Measurements from ENCODE around the gene MAGI1. TPM values are rescaled to one million over a fixed set of nuclear protein-coding genes. Genes with fewer than 3 reads are reported as not detected.
A peak's percentile ranks its signal among the peaks of the same experiment; 100 is the strongest.
"Not testable (repeated sequence)": the region's sequence is repeated elsewhere in the genome, so short reads cannot be mapped to it uniquely, and the experiment has no call there.

MAGI1 gene
- polyA plus RNA-seq, 3 donors = not detected

GRCh38 chr3:65864357-65864904 is 174.3 kb downstream of the MAGI1 start:
- H3K36me3 Mint-ChIP-seq = no peaks in the 10 kb centered on the region
- 63% methylated on average over 4 of the region's 6 CpGs for WGBS (ENCODE audit: insufficient coverage)
- no peak overlapping the region for H3K4me3 ChIP-seq (replicated peaks in 1 of 3; ENCODE audit: low read depth in 2 of 3, low read length in 3 of 3)
- peaks cover 0 to 1% (median 1%) of the 10 kb centered on the region in 3 donors for H3K27me3 Mint-ChIP-seq (ENCODE audit: low read depth in 3 of 3)
- H3K4me2 ChIP-seq (replicated peaks; ENCODE audit: extremely low read depth, low read length, poor library complexity, severe bottlenecking) = no peak overlapping the region
- no peaks in the 10 kb centered on the region for H3K36me3 ChIP-seq (replicated peaks in 1 of 2; ENCODE audit: control insufficient read depth in 1 of 2, insufficient read depth in 2 of 2, low read length in 2 of 2)
- H3K27me3 ChIP-seq (ENCODE audit: control insufficient read depth in 2 of 2, insufficient read depth in 2 of 2, low read length in 2 of 2) = no peaks in the 10 kb centered on the region
- no peaks in the 10 kb centered on the region for H3K4me1 ChIP-seq (ENCODE audit: control insufficient read depth in 1 of 2, insufficient read depth in 2 of 2, low read length in 2 of 2)
- peak overlapping the region in 1 of 7 donors; percentile 37 for H3K27ac Mint-ChIP-seq
- H4K20me1 ChIP-seq (ENCODE audit: insufficient read depth, low read length) = no peaks in the 10 kb centered on the region
- no peak overlapping the region for H3K27ac ChIP-seq (ENCODE audit: low read depth in 1 of 2, low read length in 2 of 2)
- H3K4me1 Mint-ChIP-seq = no peaks in the 10 kb centered on the region
- no peak overlapping the region for H2AFZ ChIP-seq (ENCODE audit: insufficient read depth, low read depth, low read length, poor library complexity, severe bottlenecking)
- peaks cover 3 to 5% of the 10 kb centered on the region in 2 donors for H3K9me3 ChIP-seq (replicated peaks in 1 of 2; ENCODE audit: control insufficient read depth in 1 of 2, insufficient read depth in 1 of 2, low read length in 2 of 2)
- DNase-seq = no peak
- no peaks in the 10 kb centered on the region for H3K79me2 ChIP-seq (ENCODE audit: insufficient read depth, low read length)
- H3K9ac ChIP-seq (ENCODE audit: insufficient read depth, low read length, poor library complexity, severe bottlenecking) = no peak overlapping the region
- H3K9me3 Mint-ChIP-seq = peaks cover 0 to 17% (median 6%) of the 10 kb centered on the region in 7 donors
- intact Hi-C loops (cut with micrococcal nuclease) = no loop called here
- H3K4me3 Mint-ChIP-seq = no peak overlapping the region
- no peak for TF ChIP-seq CTCF (IDR thresholded peaks at IDR 0.05)

GRCh38 chr3:65861718-65862117 is 177.0 kb downstream of the MAGI1 start:
- Histone ChIP-seq H3K27me3 (ENCODE audit: control insufficient read depth in 2 of 2, insufficient read depth in 2 of 2, low read length in 2 of 2) (no peaks in the 10 kb centered on the region), H3K36me3 (replicated peaks in 1 of 2; ENCODE audit: control insufficient read depth in 1 of 2, insufficient read depth in 2 of 2, low read length in 2 of 2) (no peaks in the 10 kb centered on the region), H3K4me1 (ENCODE audit: control insufficient read depth in 1 of 2, insufficient read depth in 2 of 2, low read length in 2 of 2) (no peaks in the 10 kb centered on the region), H3K4me3 (replicated peaks in 1 of 3; ENCODE audit: low read depth in 2 of 3, low read length in 3 of 3) (no peak overlapping the region), H3K27ac (ENCODE audit: low read depth in 1 of 2, low read length in 2 of 2) (no peak overlapping the region), H2AFZ (ENCODE audit: insufficient read depth, low read depth, low read length, poor library complexity, severe bottlenecking) (no peak overlapping the region), H3K9me3 (replicated peaks in 1 of 2; ENCODE audit: control insufficient read depth in 1 of 2, insufficient read depth in 1 of 2, low read length in 2 of 2) (peaks cover 0 to 5% of the 10 kb centered on the region in 2 donors), H4K20me1 (ENCODE audit: insufficient read depth, low read length) (no peaks in the 10 kb centered on the region), H3K4me2 (replicated peaks; ENCODE audit: extremely low read depth, low read length, poor library complexity, severe bottlenecking) (no peak overlapping the region), H3K79me2 (ENCODE audit: insufficient read depth, low read length) (no peaks in the 10 kb centered on the region), H3K9ac (ENCODE audit: insufficient read depth, low read length, poor library complexity, severe bottlenecking) (no peak overlapping the region)
- H3K4me1 Mint-ChIP-seq = no peaks in the 10 kb centered on the region
- H3K9me3 Mint-ChIP-seq = peaks cover 0 to 15% (median 8%) of the 10 kb centered on the region in 7 donors
- no peak for TF ChIP-seq CTCF (IDR thresholded peaks at IDR 0.05)
- no peaks in the 10 kb centered on the region for H3K36me3 Mint-ChIP-seq
- H3K27ac Mint-ChIP-seq = no peak overlapping the region
- no peak for DNase-seq
- peaks cover 0 to 1% (median 0%) of the 10 kb centered on the region in 3 donors for H3K27me3 Mint-ChIP-seq (ENCODE audit: low read depth in 3 of 3)
- intact Hi-C loops (cut with micrococcal nuclease) = no loop called here
- H3K4me3 Mint-ChIP-seq = no peak overlapping the region
- WGBS (ENCODE audit: insufficient coverage) = 75% methylated on average over 4 of the region's 5 CpGs

GRCh38 chr3:65859612-65860011 is 179.1 kb downstream of the MAGI1 start:
- H4K20me1 ChIP-seq (ENCODE audit: insufficient read depth, low read length); H3K9ac ChIP-seq (ENCODE audit: insufficient read depth, low read length, poor library complexity, severe bottlenecking); H3K27me3 ChIP-seq (ENCODE audit: control insufficient read depth in 2 of 2, insufficient read depth in 2 of 2, low read length in 2 of 2); H3K36me3 Mint-ChIP-seq; H3K4me3 ChIP-seq (replicated peaks in 1 of 3; ENCODE audit: low read depth in 2 of 3, low read length in 3 of 3); H3K4me2 ChIP-seq (replicated peaks; ENCODE audit: extremely low read depth, low read length, poor library complexity, severe bottlenecking); H3K27ac Mint-ChIP-seq; H3K4me3 Mint-ChIP-seq; H3K36me3 ChIP-seq (replicated peaks in 1 of 2; ENCODE audit: control insufficient read depth in 1 of 2, insufficient read depth in 2 of 2, low read length in 2 of 2); intact Hi-C loops (cut with micrococcal nuclease); H3K27ac ChIP-seq (ENCODE audit: low read depth in 1 of 2, low read length in 2 of 2); H2AFZ ChIP-seq (ENCODE audit: insufficient read depth, low read depth, low read length, poor library complexity, severe bottlenecking); H3K4me1 ChIP-seq (ENCODE audit: control insufficient read depth in 1 of 2, insufficient read depth in 2 of 2, low read length in 2 of 2); DNase-seq; H3K9me3 ChIP-seq (replicated peaks in 1 of 2; ENCODE audit: control insufficient read depth in 1 of 2, insufficient read depth in 1 of 2, low read length in 2 of 2); H3K79me2 ChIP-seq (ENCODE audit: insufficient read depth, low read length); H3K4me1 Mint-ChIP-seq; H3K27me3 Mint-ChIP-seq (ENCODE audit: low read depth in 3 of 3): not testable (repeated sequence)
- peaks cover 0 to 15% (median 8%) of the 10 kb centered on the region in 7 donors for H3K9me3 Mint-ChIP-seq
- WGBS (ENCODE audit: insufficient coverage) = 85% methylated on average over 2 of the region's 7 CpGs

Data from CD14-positive monocyte (primary cell).